Activated CD4-positive, CD25-positive, alpha-beta regulatory T cell treated with anti-CD3 and anti-CD28 coated beads, Interleukin-2, amount 50 U/mL, for 16 hours (primary cell): ENCODE measurements around the gene KCNIP3.
"Not testable (repeated sequence)": the region's sequence is repeated elsewhere in the genome, so short reads cannot be mapped to it uniquely, and the experiment has no call there.

ENCODE experiments used
- DNase-seq: peaks from one replicate; pipeline ENCODE4 v3.0.0-alpha.2; 2020; ENCODE audit warnings: low read depth, low spot score

KCNIP3 gene

DNA sequence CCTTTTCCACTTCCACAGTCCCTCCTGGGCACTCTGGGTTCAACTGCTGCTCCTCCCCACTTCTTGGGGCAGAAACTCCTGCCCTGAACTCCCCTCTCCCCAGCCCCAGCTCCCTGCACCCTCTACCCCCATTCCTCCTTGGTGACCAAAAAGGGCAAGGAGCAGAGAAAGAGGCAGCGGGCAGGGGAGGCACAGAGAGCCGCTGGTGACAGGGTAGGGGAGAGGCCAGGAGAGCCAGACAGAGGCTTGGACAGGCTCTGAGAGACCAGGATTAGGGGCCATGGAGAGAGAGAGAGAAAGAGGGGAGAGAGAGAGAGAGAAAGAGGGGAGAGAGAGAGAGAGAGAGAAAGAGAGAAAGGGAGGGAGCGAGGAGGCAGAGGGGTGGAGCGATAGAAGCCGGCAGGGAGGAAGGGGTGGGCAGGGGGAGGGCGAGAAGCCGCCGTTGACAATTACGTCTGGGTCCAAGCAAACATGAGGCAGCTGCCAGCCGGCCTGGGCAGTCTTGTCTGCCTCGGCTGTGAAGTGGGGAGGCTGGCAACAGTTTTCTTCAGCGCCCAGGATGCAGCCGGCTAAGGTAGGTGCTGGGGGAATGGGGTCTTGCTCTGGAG, at the start of gene KCNIP3:
KCNIP3 (plus strand) TSS at position 468 of the 608 bp plus-strand sequence; CDS start at position 560, 92 bp downstream.
- DNase-seq: no peak

DNA sequence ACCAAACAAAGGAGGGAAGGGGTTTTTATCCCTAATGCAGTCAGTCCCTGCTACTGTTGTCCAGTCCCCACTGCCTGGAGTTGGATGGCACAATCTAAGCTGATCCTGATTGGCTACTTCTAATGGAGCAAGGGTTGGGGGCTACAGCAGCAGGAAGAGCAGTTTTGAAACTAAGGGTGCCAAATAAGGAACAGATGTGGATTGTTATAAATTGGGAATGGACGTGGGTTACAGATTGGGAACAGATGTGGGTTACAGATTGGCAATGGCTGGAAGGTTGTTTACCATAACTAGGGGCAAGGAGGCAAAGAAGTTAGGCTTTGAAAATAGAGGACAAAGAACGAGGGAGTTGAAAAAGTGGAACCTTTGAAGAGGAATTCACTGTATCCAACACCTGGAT, 38.9 kb upstream of the KCNIP3 start:
- DNase-seq: no peak

DNA sequence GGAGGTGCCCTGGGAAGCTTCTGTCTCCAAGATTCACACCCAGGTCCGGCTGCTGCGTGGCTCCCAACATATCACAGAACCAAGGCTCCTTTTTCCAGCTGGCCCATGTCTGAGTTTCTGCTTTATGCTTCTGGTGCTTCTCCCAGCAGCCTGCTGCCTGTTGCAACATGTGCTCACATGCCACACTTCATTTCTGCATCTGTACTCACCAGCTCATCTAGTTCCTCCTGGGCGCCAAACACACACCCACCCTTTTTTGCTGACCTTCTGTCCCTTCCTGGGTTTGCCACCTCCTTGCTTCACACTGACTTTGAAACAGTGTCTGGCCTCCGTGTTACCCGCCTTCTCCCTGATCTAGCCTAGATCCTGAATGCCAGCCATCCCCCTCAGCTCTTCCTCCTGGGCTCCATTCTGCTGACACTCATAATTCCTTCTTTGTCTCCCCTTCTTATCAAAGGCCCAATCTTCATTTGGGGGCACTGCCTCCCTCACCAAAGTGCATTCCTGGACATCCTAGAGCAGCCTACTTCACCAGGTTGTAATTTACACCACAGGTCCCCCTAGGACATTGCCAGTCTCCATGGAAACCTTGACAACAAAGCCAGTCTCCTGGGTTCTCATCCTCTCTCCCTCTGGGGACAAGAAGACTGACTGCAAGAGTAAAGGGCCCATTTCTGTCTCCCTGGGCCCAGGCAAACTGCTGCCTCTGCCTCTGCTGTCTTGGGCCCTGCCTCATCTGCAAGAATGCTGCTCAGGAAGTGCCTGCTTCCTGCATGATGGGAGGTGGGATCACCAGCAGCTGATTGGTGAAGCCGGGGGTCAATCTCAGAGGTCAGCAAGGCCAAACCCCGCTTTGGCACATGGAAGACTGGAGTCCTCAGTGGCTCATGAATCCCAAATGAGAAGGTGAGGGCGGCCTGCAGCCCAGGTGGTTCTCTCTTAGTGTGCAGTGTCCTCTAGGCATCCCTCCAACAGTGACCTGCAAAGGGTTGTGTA, 36.8 kb upstream of the KCNIP3 start:
- DNase-seq: no peak

DNA sequence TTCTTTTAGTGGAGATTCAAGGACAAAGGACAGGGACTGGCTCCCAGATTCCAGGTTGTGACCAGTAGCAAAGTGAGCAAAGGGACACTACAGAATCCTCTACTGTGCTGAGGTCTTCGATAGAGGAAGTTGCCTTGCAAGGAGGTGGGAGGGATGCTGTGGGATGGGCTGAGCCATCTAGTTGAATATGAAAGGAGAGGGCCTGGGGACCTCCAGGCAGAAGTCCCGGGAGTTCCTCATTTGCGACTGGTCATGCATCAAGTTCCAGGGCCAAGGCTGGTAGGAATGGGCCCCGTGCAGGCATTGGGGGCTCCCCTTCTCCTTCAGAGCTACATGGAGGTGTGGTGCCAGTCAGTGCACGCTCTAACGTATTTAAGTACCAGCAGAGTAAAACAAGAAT, 35.5 kb upstream of the KCNIP3 start:
- no peak for DNase-seq

DNA sequence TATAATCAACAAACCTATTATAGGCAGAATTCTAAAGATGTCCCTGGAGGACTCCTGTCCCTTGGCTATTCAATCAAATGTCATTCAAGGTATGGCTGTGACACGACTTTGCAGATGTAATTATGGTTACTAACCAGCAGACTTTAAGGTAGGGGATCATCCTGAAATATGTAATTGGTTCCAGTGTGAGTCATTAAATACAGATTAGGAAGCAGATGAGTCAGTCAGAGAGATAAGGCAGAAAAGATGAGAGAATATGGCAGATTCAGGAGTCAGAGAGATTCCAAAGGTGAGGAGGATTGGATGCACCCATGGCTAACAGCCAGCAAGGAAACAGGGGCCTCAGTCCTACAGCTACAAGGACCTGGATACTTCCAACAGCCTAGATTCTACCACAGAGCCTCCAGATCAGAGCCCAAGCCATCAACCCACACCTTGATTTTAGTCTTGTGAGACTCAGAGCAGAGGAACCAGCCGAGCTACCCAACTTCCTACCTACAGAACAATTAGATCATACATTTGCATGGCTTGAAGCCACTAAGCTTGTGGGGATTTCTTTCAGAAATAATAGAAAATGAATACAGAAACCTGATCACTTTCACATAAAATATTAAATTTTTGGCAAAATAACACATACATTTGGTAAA, 34.1 kb upstream of the KCNIP3 start:
- no peak for DNase-seq

DNA sequence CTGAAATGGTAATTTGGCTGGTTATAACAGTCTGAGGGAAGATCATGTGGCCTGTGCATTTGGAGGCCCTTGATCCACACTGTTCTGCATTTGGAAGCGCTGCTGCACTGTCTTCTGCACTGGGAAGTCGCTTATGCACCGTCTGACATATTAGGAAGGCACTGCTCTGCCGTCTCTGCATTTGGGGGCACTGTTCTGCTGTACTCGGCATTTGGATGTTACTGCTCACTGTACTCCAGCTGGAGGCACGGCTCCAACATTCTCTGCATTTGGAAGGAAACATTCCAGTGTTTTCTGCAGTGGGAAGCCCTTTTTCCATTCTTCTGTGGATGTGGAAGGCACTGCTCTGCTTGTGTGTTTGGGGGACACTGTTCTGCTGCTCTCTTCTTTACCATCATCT, 32.5 kb upstream of the KCNIP3 start:
- DNase-seq: no peak

DNA sequence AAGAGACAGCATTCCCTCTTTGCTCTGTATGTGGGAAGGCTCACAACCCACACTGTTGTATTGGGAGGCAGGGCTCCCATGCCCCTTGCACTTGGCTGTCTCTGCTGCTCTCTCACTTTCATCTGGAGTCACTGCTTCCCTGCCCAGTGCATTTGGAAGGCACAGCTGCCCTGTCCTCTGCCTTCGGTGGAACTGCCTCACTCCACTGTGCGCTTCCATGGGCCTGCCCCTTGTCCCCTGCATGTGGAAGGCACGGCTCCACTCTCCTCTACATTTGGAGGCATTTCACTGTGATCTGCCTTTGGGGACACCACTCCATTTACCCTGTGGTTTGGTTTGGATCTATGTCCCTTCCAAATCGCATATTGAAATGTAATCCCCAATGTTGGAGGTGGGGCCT, 32.0 kb upstream of the KCNIP3 start:
- DNase-seq: no peak

DNA sequence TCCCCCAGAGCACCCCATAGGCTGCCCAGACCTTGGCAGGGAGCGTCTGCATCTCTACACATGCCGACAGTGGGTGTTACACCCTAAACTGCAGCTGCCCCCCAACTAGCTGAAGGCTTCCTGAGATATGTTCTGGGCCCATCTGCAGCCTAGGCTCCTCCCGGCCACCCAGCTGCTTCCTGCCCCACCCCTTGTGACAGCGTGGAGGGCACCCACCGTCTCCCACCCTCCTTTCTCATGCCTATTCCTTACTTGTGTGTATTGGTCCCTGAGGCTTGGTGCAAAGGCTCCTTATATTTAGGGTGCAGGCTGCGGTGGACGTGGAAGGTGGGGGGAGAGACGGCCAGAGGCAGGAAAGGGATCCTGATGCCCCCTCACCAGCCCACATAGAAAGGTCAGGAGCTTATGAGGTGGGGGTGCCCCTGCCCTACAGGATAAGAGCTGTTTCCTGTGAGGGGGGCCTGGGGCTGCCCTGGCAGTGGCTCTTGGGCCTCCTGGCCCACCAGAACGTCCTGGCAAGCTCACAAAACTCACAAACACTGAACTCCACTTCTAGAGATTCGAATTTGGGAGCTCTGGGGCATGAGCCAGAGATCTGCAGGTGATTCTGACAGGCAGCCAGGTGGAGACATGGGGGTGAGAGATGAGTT, 30.2 kb upstream of the KCNIP3 start:
- no peak for DNase-seq

DNA sequence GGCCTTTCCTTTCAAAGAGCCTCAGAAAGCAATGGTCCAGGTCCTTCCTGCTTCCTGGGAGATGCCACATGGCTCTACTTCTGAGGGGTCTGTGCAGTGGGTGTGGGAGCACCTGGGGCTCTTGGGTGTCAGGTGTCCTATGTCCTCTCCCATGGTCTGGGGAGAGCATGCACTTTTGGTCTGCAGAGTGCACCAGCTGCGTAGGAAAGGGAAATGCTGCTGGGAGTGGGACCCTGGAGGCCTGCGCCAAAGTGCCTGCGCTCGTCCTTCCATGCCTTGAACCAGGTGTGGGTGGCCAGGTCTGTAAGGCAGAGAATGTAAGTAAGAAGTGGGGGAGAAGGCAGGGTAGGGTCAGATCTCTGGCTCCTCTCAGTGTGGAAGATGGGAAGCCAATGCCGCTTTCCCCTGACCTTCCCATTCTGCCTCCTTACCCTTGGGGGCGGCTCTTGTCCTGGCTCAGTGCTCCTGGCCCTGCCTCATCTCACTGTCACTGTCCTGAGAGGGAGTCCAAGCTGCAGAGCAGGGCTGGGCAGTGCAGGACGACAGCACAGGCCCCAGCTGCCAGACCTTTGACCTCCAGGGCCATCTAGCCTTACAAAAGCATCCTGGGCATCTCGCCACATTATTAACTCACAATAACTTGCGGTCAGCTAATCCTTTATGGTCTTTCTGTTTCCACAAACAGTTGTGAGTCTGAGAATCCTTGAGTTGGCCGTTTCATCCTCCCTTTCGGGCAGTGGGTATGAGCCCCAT, 29.5 kb upstream of the KCNIP3 start:
- no peak for DNase-seq

DNA sequence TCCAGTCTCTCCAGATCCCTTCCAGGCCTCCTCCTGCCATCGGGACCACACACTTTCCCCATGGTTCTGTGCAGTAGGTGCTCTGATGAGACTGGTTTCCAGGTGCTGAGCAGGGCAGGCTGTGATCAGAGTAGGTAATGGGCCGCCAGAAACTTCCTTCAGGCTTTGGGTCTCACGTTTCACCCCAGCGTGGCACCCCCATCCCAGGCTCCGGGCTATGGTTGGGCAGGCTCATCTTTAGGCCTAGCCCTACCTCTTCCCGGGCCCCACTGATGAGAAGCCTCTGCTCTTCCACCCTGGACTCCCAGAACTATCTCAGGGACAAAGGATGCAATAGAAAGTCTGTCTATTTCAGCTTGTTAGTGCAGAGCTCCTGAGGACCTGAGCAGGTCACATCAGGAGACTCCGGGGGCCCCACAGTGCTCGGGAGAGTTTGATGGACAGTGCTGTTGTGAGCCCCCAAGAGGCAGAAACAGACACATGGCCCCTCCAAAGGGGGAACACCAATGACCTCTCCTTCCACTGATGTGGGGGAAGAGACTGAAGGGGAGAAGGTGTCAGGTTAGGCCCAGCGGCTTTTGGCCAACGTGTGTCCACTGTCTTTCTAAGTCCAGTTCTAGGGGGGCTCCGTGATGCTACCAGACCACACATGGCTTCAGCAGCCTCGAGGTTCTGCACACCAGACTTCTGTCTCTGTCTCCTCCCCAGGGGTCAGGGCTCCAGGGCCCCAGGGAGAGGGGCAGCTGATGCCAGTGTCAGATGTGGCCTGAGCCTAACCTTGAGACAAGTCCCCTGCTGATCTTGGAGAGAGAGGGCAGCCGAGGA, 28.7 kb upstream of the KCNIP3 start:
- no peak for DNase-seq

DNA sequence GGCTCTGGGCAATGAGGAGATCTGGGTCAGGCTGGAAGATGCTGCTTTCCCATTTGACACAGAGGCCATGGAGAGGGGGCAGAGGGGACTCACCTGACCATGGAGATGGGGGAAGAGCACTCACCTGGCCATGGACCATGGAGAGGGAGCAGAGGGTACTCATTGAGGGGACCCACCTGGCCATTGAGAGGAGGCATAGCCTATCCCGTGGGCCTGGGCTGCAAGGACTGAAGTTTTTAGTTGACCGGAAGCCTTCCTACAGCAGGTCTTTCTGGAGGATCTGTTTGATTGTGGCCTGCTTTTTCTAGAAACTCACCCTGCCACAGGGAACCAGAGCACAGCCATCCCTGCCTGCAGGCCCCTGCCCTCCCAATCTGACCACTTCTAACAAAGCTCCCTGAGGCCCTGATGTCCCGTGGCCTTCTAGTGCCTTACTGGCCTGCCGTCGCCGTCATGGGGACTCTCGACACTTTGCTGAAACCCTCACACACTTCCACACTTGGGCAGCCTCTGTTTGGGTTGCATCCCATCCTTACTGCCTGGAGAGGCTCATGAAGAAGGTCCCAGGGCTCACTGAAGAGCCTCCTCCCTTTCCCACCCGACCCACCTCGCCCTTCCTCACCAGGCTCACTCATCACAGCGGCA, 28.0 kb upstream of the KCNIP3 start:
- DNase-seq: no peak

DNA sequence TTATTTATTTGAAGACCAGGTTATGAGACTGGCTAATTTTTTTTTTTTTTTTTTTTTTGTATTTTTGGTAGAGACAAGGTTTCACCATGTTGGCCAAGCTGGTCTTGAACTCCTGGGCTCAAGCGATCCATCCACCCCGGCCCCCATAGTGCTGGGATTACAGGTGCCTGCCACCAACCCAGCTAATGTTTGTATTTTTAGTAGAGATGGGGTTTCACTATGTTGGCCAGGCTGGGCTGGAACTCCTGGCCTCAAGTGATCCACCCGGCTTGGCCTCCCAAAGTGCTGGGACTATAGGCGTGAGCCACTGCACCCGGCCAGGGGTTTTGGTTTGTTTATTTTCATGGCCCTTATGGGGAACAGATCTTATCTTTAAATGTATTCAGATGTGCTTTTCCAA, 27.4 kb upstream of the KCNIP3 start:
- not testable (repeated sequence) for DNase-seq

DNA sequence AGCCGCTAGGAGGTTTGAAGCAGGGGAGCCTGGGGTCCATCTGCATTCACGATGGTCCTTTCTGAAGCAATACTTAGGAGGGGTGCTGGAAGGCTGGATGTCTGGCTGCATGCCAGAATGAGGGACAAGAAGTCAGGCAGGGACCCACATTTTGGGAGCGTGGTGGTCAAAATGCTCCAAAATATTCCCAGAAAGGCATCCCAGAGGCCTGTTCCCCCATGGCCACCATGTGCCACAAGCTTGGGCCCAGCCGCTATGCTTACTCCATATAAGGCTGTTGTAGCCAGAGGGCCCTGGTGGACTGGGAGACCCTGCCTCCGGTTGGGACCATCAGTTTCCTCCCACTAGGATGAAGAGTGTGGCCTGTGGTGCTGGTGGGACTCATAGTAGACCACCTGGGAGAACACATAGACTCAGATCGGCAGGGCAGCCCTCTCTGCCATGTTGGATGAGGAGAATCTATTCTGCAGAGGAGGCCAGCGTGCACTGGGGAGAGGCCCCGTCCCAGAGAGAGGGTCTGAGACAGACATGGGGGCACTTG, 26.5 kb upstream of the KCNIP3 start:
- DNase-seq: no peak

DNA sequence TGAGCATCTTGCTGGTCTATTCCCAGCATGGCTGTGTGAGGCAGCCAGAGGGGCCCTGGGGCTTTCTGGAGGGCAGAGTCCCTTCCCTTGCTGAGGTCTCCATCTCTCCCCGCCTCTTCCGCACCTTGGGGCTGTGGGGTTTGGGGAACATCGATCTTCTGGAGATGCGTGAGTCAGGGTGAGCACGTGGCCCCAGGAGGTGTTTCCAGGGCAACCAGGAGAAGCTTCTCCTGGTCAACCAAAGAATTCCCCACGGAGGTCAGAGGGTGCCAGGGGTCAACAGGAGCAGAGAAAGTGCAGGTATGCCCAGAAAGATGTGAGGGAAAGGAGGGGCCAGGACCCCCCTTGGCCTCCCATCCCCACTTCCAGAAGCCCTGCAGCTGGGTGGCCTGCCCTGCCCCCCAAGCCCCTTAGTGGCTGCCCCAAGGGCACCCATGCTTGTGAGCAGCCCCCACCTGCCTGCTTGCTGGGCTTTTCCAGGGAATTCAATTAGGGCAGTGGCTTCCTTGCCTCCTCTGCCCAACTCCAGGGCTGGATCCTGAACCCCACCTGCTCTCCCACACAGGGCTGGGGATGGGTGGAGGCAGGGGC, 25.7 kb upstream of the KCNIP3 start:
- no peak for DNase-seq

DNA sequence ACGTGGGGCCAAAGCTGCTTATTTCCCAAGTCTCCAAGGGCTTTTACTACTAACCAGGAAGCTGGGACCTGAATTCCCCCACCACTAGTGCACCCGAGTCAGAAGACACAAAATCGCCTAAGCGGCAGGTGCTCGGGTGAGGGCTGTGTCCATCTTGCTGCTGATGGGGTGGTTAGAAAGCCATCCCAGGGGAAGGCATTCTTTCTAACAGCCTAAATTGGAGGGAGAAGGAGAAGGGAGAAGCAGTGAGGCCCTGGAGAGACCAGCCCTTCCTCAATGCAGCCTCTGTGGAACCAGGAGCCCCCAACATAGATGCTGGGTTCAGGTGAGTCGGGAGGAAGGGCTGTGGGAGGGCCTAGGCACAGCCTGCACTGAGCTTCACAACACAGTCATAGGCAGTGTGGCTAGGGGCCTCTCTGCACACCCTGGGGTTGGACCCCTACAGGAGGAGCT, 24.8 kb upstream of the KCNIP3 start:
- no peak for DNase-seq

DNA sequence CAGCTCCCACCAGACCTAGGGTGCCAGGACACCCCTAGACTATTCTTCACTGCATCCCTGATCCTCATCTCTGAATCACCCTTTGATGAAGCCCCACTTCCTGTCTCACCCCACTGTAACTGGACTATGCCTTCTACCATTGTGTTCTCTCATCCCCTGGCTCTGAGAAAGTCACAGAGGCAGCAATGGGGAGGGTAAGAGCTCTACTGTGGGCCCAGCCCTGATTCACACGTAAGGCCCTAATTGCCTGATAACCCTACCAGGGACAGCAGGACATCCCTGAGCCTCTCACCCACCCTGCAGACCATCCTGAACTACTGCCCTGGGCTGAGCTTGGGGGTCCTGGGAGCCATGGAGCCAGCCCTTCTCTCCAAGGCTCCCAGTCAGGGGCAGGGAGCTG, 24.4 kb upstream of the KCNIP3 start:
- no peak for DNase-seq

DNA sequence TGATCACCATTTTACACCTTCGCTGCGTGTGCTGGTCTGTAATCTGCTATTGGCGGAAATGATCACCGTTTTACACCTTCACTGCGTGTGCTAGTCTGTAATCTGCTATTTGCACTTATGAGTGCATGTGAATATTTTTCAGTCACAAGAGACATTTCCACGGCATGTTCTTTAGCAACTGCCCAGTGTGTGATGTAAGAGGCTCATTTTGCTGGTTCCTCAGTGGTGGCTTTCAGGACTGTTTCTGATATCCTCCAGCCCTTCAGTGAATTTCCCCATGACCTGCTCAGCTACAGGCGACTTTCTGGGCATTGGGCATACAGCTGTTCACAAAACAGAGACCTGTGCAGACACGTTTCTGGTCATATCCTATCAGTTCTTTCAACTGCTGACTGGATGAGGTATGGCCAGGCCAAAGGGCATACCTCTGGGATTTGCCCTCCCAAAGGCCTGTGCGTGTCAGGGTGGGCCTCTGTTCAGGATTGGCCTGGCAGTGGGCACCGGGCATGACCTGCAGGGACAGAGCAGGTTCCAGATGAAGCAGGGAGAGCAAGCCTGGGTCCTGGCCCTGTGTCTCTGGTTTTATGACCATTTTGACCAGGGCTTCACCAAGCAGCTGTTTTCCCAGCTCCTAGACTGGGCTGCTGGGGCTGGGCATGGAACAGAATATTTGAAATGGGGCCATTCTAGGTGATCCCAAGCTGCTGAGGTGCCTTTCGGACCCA, 23.4 kb upstream of the KCNIP3 start:
- no peak for DNase-seq
